ENCODE results near the gene ALB.

Gene ALB

GRCh38 chr4:73396993-73397972 lies 6.8 kb upstream of the ALB start:
- no peak overlapping the region for H3K4me3 ChIP-seq (ENCODE audit: low read length)
- DNase-seq (ENCODE audit: low read depth) = no peak
- no peak for TF ChIP-seq CTCF (IDR thresholded peaks at IDR 0.05; ENCODE audit: insufficient read depth, low read depth, low read length, missing control alignments)

- H3K4me3 ChIP-seq (ENCODE audit: low read length) = no peak overlapping the region
- TF ChIP-seq CTCF (IDR thresholded peaks at IDR 0.05; ENCODE audit: insufficient read depth, low read depth, low read length, missing control alignments) = no peak
- no peak for DNase-seq (ENCODE audit: low read depth)
These were observed 2.7 kb upstream of the ALB start for GRCh38 chr4:73401412-73401811.

- no peak overlapping the region for H3K4me3 ChIP-seq (ENCODE audit: low read length)
- DNase-seq (ENCODE audit: low read depth) = no peak
- no peak for TF ChIP-seq CTCF (IDR thresholded peaks at IDR 0.05; ENCODE audit: insufficient read depth, low read depth, low read length, missing control alignments)
These were observed 370 bp downstream of the ALB start for GRCh38 chr4:73404457-73404856.

- no peak for DNase-seq (ENCODE audit: low read depth)
- H3K4me3 ChIP-seq (ENCODE audit: low read length) = no peak overlapping the region
- no peak for TF ChIP-seq CTCF (IDR thresholded peaks at IDR 0.05; ENCODE audit: insufficient read depth, low read depth, low read length, missing control alignments)
These were observed 1.1 kb downstream of the ALB start for GRCh38 chr4:73405138-73405537.

GRCh38 chr4:73406548-73406875 lies 2.4 kb downstream of the ALB start:
- DNase-seq (ENCODE audit: low read depth) = peak; percentile 24

GRCh38 chr4:73407227-73407673 lies 3.2 kb downstream of the ALB start:
- no peak overlapping the region for H3K4me3 ChIP-seq (ENCODE audit: low read length)
- no peak for TF ChIP-seq CTCF (IDR thresholded peaks at IDR 0.05; ENCODE audit: insufficient read depth, low read depth, low read length, missing control alignments)
- DNase-seq (ENCODE audit: low read depth) = no peak

More at GRCh38 chr4:73406548-73406875, 2.4 kb downstream of the ALB start:
- no peak overlapping the region for H3K4me3 ChIP-seq (ENCODE audit: low read length)
- TF ChIP-seq CTCF (IDR thresholded peaks at IDR 0.05; ENCODE audit: insufficient read depth, low read depth, low read length, missing control alignments) = no peak

All from epithelial cell of esophagus (primary cell).